GM19099 (cell line): ENCODE data around the gene HYAL3.

Experiments used
- POLR2A ChIP-seq: IDR thresholded peaks from 3 replicates; pipeline ENCODE4 v1.6.1; 2011; ENCODE audit warnings: low read depth; ENCODE audit not compliant: insufficient read length; ENCODE audit errors: extremely low read depth

Gene HYAL3

DNA sequence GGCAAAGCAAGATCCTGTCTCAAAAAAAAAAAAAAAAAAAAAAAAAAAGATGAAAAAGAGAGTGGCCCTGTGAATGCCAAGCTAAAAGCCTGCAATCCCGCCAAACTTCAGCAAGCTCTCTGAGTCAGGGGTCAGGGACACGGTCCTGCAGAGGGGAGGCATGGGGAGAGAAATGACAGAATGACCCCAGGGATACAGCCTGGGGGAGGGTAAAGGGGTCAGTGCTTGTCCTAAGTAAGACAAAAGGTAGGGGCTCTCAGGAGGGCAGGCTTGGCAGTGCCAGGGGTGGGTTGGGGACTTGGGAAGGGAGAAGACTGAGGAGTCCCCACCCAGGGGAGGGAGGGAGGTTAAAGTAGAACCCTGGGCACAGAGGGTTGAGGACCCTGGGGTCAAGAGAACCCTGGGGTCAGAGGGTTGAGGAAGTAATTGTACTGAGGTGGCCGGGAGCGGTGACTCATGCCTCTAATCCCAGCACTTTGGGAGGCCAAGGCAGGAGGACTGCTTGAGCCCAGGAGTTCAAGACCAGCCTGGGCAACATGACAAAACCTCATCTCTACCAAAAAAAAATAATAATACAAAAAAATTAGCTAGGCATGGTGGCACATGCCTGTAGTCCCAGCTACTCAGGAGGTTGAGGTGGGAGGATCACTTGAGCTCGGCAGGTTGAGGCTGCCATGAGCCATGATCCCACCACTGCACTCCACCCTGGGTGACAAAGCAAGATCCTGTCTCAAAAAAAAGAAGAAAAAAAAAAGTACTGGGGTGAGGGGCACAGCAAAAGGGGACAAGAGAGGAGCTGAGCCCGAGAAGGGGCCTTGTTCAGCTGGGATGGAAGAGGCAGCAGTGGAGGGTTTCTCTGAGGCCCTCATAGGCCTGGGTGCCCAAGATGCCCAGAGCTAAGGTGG lies 35.5 kb downstream of the HYAL3 start:
- no peak for TF ChIP-seq POLR2A

DNA sequence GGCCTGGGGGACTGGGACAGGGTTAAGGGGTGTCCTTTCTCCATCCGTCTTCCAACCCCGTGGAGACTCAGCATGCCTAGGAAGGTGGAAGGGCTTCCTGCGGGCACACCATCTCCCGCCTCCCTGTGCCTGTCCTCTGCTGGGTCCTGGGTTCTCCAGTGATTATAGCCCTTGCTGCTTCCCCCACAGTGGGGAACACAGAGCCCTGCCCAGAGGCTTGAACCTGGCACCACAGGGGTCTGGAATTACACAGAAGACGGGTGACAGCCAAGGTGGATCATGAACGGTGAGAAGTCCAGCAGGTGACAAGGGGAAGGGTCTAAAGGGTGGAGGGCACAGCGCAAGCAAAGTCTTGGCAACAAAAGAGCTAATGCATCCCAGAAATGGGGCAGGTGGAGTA lies 36.4 kb downstream of the HYAL3 start:
- TF ChIP-seq POLR2A, result no peak

DNA sequence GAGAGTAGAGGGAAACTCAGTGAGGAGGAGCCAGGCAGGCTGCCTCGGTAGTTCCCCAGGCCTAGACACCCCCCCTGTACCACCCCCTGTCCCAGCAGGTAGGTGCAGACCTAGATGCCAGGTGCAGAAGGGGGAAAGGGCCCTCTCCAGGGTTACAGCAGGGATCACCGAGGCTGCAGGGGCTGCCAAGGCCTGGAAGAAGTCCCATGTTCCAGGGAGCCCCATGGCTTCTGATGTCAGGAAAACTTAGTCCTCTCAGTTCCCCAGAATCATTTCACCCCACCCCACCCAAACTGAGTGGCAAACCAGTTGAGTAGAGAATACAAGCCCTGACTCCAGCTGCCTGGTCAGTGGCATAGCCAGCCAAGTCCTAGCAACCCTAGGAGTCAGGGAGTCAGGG lies 37.7 kb downstream of the HYAL3 start:
- no peak for TF ChIP-seq POLR2A

GRCh38 chr3:50260942-50261441 lies 38.2 kb downstream of the HYAL3 start:
- no peak for TF ChIP-seq POLR2A

- TF ChIP-seq POLR2A, result peak; percentile 46
These were observed 38.9 kb downstream of the HYAL3 start for GRCh38 chr3:50260027-50260941.

GRCh38 chr3:50259432-50260026 lies 39.7 kb downstream of the HYAL3 start:
- no peak for TF ChIP-seq POLR2A

- no peak for TF ChIP-seq POLR2A
These were observed 40.2 kb downstream of the HYAL3 start for GRCh38 chr3:50258979-50259378.

DNA sequence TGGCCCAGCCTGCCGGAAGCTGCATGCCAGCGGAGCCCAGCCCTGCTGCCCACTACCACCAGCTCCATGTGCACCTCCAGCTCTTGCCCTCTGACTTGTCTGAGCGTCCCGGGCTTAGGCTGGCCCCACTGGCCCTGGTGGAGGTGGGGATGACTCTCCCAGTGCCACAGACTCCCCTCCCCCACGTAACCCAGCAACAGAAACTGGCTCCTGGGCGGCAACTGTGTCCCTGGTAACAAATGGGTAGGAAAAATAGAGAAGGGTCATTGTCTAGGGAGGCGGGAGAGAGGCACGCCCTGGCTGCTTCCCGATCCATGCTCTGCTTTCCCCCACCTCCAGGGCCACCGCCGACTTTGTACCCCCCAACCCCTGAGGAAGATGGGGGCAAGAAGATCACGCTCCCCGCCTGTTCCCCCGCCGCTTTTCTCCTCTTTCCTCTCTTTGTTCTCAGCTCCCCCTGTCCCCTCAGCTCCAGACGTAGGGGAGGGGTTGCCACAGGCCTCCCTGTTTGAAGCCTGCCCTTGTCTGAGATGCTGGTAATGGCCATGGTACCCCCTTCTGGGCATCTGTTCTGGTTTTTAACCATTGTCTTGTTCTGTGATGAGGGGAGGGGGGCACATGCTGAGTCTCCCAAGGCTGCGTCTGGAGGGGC lies 41.0 kb downstream of the HYAL3 start:
- TF ChIP-seq POLR2A, result no peak

DNA sequence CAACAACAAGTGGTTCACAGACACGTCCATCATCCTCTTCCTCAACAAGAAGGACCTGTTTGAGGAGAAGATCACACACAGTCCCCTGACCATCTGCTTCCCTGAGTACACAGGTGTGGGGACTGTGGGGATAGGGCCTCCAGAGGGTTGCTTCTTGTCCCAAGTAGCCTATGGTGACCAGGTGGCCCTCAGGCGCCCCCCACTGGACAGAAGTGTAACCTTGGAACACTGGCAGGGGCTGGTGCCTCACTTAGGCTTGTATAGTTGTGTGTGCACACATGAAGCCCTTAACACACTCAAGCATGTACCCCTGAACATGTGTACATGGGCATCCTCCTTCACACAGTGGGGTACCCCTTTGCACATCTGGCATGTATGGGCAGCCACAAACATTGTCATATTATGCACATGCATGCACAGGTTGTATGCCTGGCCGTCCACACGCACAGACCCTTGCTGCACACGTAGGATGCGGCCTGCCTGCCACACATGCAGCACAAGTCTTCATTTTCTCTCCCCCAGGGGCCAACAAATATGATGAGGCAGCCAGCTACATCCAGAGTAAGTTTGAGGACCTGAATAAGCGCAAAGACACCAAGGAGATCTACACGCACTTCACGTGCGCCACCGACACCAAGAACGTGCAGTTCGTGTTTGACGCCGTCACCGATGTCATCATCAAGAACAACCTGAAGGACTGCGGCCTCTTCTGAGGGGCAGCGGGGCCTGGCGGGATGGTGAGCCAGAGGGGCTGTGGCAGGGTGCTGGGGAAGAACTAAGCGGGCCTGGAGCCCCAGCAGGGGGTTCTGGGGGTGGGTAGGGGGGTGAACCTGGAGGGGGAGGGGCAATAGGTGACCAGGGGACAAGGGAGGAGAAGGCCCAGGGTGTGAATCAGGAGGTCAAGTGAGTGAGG lies 42.0 kb downstream of the HYAL3 start:
- no peak for TF ChIP-seq POLR2A

DNA sequence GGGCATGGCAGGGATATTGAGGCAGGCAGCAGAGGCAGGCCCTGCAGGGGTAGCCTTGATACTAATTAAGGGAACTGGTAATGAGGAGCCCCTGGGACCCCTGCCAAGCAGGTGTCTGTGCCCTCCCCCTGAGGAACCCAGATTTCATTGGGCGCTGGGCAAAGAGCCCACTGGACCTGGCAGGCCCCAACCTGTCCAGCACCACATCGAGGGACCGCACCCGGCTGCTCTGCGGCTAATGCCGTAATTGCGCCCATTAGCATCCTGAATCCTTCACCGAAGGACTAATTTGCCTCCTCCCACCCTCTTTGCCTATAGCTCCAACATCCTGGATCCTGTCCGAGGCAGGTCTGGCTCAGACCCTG lies 44.0 kb downstream of the HYAL3 start:
- no peak for TF ChIP-seq POLR2A

- no peak for TF ChIP-seq POLR2A
These were observed 44.5 kb downstream of the HYAL3 start for GRCh38 chr3:50254577-50255250.

DNA sequence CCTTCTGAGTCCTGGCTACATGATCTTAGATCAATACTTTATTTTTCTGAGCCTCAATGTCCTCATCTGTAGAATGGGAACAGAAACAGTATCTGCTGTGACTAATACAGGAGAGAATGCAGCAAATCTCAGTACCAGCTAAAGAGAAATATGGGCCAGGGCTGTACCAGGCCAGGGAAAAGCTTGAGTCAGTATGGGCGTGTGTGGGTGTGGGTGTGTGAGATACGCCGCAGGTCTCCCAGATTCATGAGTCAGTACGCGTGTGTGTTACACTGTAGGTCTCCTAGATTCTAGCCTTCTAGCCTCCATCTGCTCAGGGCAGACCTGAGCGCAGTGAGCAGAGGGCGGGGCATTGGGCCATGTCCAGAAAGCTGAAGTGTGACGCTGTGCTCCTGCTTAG lies 48.0 kb downstream of the HYAL3 start:
- no peak for TF ChIP-seq POLR2A

GRCh38 chr3:50250514-50250913 lies 48.7 kb downstream of the HYAL3 start:
- no peak for TF ChIP-seq POLR2A
